GM12874 (cell line): ENCODE measurements around the gene PRSS38.

Source experiments
- TF ChIP-seq, protein P1 (sequence below): IDR thresholded peaks from 2 replicates; pipeline ENCODE4 v1.5.1; 2011; ENCODE audit warnings: low read depth, mild to moderate bottlenecking, control low read depth, low read length, moderate library complexity; ENCODE audit not compliant: insufficient read depth

Gene PRSS38

DNA sequence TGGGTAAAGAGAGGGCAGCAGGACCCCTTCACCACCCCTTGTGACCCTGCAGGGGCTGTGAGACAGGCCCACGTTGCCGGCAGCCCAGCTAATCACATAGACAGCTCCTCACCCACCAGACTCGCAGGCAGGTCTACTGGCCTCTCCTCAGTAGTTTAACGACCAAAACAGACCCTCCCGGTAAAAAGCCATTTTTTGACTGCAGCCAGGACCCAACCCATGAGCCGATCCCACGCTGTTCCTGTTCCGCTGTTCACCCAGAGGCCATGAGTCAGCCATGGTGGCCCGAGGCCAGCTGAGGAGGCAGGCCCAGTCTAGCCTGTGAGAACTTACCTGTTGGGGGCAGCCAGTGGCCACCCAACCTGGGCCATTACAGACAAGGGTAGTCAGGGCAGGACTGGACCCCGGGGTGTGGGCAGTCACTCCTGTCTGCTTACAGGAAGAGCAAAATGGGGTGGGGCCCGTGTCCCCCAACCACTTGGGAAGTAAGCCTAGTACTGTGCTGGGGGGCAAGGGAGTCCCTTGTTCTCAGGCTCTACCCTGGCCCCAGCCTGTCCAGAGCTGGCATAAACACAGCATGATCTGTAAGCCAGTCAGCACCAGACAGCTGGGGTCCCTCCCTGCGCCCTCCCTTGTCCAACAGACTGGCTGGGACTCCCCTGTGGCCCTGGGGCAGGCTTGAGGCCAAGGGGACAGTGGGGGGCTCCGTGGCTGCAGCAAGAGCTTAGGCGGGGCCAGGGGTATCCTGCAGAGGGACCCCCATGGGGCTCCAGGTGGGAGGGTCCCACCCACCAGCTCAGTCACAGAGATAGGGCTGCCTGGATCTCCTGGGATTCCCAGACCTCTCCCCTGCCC lies 70.4 kb downstream of the PRSS38 start:
- TF ChIP-seq, protein P1, sequence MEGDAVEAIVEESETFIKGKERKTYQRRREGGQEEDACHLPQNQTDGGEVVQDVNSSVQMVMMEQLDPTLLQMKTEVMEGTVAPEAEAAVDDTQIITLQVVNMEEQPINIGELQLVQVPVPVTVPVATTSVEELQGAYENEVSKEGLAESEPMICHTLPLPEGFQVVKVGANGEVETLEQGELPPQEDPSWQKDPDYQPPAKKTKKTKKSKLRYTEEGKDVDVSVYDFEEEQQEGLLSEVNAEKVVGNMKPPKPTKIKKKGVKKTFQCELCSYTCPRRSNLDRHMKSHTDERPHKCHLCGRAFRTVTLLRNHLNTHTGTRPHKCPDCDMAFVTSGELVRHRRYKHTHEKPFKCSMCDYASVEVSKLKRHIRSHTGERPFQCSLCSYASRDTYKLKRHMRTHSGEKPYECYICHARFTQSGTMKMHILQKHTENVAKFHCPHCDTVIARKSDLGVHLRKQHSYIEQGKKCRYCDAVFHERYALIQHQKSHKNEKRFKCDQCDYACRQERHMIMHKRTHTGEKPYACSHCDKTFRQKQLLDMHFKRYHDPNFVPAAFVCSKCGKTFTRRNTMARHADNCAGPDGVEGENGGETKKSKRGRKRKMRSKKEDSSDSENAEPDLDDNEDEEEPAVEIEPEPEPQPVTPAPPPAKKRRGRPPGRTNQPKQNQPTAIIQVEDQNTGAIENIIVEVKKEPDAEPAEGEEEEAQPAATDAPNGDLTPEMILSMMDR: no peak

DNA sequence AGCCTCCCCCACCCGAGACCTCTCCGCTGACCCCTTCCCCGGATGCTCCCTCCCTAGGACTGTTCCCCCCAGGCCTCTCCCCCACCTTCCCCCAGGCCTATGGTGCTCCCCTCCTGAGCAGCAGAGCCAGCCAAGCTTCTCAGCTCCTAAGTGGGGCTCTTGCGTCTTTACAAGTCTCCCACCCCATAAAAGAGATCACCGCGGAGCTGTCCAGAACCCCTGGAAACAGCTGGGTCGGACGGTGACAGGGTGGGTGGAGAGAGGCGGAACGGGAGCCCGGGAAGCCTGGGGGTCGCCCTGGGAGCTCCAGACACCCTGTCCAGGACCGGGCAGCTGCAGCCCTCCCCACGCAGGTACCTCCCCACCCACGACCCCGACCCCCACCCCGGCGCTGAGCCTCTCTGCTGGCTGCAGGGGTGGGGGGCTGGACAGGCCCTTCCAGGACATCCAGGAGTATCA lies 71.1 kb downstream of the PRSS38 start:
- TF ChIP-seq, protein P1: no peak

DNA sequence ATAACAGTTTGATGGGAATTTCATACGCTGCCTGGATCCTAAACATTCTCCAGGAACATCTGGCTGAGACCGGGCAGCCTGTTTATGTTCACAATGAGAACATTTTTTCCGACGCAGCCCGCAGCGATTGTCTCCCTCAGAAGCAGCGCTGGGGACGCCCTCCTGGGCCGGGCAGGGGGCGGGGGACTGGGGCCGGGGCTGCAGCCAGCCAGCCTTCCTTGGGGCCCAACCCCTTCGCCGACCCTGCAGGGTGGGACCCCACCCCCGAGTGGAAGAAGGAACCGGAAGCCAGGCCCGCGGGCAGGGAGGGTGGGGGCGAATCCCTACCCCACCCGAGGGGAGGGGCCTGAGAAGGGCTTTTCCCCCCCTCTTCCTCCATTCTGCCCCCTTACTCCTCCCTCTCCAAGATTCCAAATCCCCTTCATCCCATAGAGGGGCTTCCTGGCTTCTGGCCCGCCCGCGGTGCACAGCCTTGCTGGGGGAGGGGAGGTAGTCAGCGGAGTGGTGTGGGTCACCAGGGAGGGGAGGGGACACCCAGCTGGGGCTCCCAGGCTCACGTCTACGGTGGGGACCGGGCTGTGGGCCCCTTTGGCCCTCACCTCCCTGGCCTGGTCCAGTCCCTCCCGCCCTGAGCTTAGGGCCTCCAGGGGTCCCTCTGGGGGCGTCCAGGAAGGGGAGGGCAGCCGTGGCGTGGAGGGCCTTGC lies 71.7 kb downstream of the PRSS38 start:
- TF ChIP-seq, protein P1: no peak

DNA sequence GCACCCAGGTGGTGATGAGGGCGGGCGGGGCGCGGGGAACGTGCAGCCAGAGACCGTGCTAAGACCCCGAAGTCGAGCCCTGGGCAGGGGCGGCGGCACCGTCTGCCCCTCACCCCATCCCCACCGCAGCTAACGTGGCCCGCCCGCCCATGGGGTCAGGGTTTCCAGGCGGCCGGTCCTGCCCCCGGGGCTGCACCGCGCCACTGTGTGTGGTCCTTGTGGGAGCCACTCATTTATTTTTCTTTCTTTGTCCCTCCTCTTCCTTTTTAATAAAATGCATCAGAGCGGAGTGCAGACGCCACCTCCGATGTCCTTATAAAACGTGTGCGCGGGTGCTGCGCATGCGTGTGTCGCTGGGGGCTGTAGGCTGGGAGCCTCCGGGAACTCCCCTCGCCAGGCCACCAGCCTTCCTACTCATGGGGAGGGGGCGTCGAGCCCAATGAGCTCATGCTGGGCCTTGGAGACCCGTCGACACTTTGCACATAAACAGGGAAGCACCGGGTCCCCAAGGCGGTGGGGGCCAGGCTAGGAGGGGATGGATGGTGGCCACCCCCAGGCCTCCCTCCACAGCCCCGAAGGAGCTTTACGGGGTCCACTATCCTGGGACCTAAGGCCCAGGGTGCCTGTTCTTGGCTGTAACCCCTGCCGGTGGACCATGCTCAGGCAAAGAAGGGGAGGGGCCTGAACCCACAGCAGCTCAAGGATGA lies 72.4 kb downstream of the PRSS38 start:
- TF ChIP-seq, protein P1: no peak

DNA sequence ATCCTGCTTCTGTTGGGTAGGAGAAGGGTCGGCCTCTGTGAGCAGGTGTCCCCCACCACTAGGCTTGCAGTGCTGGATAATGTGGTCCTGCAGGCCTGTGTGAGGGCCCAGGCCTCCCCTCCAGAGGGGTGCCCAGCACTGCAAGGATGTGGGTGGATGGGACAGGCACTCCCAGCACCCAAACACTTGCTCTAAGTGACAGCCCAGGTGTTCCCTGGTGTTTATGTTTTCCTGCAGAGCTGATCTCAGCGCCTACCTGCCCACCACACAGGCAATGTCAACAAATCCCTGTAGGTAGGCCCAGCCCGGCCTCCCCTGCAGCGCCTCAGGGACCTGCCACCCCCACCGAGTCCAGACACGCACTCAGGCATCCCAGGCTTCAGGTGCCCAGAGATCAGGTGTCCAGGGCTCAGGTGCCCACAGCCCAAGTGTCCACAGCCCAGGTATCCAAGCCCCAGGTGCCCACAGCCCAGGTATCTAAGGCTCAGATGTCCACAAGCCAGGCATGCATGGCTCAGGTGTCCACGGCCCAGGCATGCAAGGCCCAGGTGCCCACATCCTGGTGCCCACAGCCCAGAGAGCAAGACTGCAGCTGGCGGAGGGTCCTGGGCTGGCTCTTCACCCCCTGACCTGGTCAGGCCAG lies 73.0 kb downstream of the PRSS38 start:
- TF ChIP-seq, protein P1: no peak

DNA sequence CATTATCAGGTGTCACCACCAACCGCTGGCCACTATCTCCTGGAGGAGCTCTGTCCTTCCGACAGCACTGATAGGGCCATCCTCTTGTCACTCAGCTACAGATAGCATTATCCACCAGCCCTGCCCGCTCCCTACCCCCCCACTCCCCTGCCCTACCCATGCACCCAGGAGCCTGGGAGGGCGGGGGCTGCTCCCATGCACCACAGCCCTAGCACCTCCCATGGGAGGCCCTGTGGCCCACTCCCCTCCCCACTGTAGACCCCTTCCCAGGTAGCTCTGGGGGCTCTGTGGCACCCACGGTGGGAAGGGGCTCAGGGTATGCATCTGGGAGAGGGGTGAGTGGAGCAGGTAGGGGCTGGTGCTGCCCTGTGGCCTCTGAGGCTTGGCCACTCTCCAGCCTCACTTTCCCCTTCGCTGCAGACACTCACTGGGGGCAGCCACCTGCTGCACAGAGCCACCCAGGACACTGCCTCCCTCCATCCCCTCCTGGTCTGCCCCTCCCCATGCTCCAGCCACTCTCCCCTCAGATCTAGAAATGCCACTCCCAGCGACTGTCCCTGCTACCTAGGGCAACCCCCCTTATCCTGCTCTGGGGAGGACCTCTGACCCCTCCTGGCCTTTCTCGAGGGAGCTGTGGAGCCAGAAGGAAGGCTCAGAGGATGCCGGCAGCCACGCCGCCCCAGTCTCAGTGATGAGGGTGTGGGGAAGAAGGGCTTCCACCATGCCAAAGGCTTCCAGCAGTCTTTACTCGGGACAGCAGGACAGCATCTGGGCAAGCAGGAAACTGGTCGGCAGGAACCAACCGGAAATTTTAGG lies 73.8 kb downstream of the PRSS38 start:
- TF ChIP-seq, protein P1: no peak
